K562 (cell line): ENCODE results near the gene RXFP3.

Source experiments
- ARID1B ChIP-seq: fragments of 450-650 bp; IDR thresholded peaks from 2 replicates; pipeline ENCODE4 v1.6.1; 2016; ENCODE audit warnings: antibody characterized with exemption, mild to moderate bottlenecking, inconsistent platforms
- BRCA1 ChIP-seq, 2 experiments: fragments of 450-650 bp in 1 of 2; sonication (generic) in 1 of 2; formaldehyde crosslinking in 1 of 2; IDR thresholded peaks; 2 replicates each; pipeline versions ENCODE4 v1.5.0 to v1.6.1; 2017 to 2020; ENCODE audit warnings: mild to moderate bottlenecking in 1 of 2, missing genetic modification reagents in 1 of 2
- CBX8 ChIP-seq: fragments of 200-600 bp; sonication (generic); IDR thresholded peaks from 2 replicates; pipeline ENCODE4 v1.6.1; 2012; ENCODE audit warnings: borderline replicate concordance, mixed run types, low read depth, mild to moderate bottlenecking, moderate library complexity, mixed read lengths, low read length, control low read depth, inconsistent platforms; ENCODE audit not compliant: poor library complexity, severe bottlenecking; ENCODE audit errors: extremely low read depth
- GABPB1 ChIP-seq: sonication (generic); formaldehyde crosslinking; IDR thresholded peaks from 2 replicates; pipeline ENCODE4 v1.8.0; 2022; ENCODE audit warnings: mild to moderate bottlenecking, missing genetic modification reagents
- HNRNPUL1 ChIP-seq: fragments of 200-400 bp; formaldehyde crosslinking; IDR thresholded peaks from 2 replicates; pipeline ENCODE4 v1.6.1; 2017; ENCODE audit warnings: low read length
- MTA3 ChIP-seq: fragments of 450-650 bp; formaldehyde crosslinking; IDR thresholded peaks from 2 replicates; pipeline ENCODE4 v1.6.1; 2017; ENCODE audit warnings: mild to moderate bottlenecking, borderline replicate concordance
- POLR2A ChIP-seq: fragments of 450-650 bp; conservative IDR thresholded peaks from 2 replicates; pipeline ENCODE4 v1.6.1; 2016
- SIRT6 ChIP-seq: IDR thresholded peaks from one replicate; pipeline ENCODE4 v1.6.1; 2012; ENCODE audit warnings: low read depth, mild to moderate bottlenecking, control low read depth, inconsistent platforms, low read length, moderate library complexity
- TAF1 ChIP-seq: IDR thresholded peaks from 2 replicates; pipeline ENCODE4 v1.6.1; 2011; ENCODE audit warnings: mild to moderate bottlenecking, low read length, moderate library complexity; ENCODE audit not compliant: insufficient read depth, control insufficient read depth, severe bottlenecking; ENCODE audit errors: extremely low read depth
- TCF3 ChIP-seq: sonication (generic); formaldehyde crosslinking; IDR thresholded peaks from 2 replicates; pipeline ENCODE4 v1.4.0; 2020; ENCODE audit warnings: mild to moderate bottlenecking, missing genetic modification reagents
- TF ChIP-seq, protein P1 (sequence below), 3 experiments: IDR thresholded peaks in 2 of 3; conservative IDR thresholded peaks in 1 of 3; 2 replicates each; pipeline ENCODE4 v1.5.1; 2011 to 2012; ENCODE audit warnings: low read length in 3 of 3, mild to moderate bottlenecking in 3 of 3, control low read depth in 2 of 3, improper control_type of control experiment in 1 of 3, inconsistent platforms in 1 of 3, low read depth in 1 of 3, mixed read lengths in 1 of 3, moderate library complexity in 1 of 3; ENCODE audit not compliant: insufficient read depth in 2 of 3
- TF ChIP-seq, protein P2 (sequence below): fragments of 250-450 bp; sonication (Bioruptor Pico); IDR thresholded peaks from 2 replicates; pipeline ENCODE4 v1.8.0; 2022; ENCODE audit warnings: inconsistent platforms
- TF ChIP-seq, protein P3 (sequence below): fragments of 250-450 bp; sonication (Bioruptor Pico); IDR thresholded peaks from 2 replicates; pipeline ENCODE4 v1.5.0; 2021; ENCODE audit warnings: mild to moderate bottlenecking, borderline replicate concordance

DNA sequence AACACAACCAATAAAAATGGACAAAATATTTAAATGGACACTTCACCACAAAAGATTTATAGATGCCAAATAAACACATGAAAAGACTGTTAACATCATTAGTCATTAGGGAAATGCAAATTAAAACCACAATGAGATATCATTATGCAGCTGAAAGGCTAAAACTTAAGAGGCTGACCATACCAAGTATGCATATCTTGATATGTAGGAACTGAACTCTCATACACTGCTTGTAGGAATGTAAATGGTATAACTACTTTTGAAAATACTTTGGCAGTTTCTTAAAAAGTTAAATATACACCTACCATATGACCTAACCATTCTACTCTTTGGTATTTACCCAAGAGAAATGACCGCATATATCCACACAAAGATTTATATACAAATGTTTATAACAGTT lies 30.8 kb upstream of the RXFP3 start:
- TF ChIP-seq POLR2A, result no peak
- TF ChIP-seq, protein P1, sequence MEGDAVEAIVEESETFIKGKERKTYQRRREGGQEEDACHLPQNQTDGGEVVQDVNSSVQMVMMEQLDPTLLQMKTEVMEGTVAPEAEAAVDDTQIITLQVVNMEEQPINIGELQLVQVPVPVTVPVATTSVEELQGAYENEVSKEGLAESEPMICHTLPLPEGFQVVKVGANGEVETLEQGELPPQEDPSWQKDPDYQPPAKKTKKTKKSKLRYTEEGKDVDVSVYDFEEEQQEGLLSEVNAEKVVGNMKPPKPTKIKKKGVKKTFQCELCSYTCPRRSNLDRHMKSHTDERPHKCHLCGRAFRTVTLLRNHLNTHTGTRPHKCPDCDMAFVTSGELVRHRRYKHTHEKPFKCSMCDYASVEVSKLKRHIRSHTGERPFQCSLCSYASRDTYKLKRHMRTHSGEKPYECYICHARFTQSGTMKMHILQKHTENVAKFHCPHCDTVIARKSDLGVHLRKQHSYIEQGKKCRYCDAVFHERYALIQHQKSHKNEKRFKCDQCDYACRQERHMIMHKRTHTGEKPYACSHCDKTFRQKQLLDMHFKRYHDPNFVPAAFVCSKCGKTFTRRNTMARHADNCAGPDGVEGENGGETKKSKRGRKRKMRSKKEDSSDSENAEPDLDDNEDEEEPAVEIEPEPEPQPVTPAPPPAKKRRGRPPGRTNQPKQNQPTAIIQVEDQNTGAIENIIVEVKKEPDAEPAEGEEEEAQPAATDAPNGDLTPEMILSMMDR (IDR thresholded peaks at IDR 0.05 in 2 of 3, conservative IDR thresholded peaks at IDR 0.05 in 1 of 3; ENCODE audit: insufficient read depth in 2 of 3, low read depth in 1 of 3, low read length in 3 of 3), result no peak
- no peak for TF ChIP-seq CBX8
- no peak for TF ChIP-seq TCF3 (CRISPR knock-in tag)
- TF ChIP-seq TAF1, result no peak
- TF ChIP-seq, protein P2, sequence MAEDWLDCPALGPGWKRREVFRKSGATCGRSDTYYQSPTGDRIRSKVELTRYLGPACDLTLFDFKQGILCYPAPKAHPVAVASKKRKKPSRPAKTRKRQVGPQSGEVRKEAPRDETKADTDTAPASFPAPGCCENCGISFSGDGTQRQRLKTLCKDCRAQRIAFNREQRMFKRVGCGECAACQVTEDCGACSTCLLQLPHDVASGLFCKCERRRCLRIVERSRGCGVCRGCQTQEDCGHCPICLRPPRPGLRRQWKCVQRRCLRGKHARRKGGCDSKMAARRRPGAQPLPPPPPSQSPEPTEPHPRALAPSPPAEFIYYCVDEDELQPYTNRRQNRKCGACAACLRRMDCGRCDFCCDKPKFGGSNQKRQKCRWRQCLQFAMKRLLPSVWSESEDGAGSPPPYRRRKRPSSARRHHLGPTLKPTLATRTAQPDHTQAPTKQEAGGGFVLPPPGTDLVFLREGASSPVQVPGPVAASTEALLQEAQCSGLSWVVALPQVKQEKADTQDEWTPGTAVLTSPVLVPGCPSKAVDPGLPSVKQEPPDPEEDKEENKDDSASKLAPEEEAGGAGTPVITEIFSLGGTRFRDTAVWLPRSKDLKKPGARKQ (CRISPR knock-in tag), result no peak
- TF ChIP-seq HNRNPUL1, result no peak
- TF ChIP-seq GABPB1 (CRISPR knock-in tag), result no peak
- TF ChIP-seq, protein P3, sequence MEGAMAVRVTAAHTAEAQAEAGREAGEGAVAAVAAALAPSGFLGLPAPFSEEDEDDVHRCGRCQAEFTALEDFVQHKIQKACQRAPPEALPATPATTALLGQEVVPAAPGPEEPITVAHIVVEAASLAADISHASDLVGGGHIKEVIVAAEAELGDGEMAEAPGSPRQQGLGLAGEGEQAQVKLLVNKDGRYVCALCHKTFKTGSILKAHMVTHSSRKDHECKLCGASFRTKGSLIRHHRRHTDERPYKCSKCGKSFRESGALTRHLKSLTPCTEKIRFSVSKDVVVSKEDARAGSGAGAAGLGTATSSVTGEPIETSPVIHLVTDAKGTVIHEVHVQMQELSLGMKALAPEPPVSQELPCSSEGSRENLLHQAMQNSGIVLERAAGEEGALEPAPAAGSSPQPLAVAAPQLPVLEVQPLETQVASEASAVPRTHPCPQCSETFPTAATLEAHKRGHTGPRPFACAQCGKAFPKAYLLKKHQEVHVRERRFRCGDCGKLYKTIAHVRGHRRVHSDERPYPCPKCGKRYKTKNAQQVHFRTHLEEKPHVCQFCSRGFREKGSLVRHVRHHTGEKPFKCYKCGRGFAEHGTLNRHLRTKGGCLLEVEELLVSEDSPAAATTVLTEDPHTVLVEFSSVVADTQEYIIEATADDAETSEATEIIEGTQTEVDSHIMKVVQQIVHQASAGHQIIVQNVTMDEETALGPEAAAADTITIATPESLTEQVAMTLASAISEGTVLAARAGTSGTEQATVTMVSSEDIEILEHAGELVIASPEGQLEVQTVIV (CRISPR knock-in tag), result no peak
- TF ChIP-seq MTA3, result no peak
- no peak for TF ChIP-seq BRCA1 (IDR thresholded peaks at IDR 0.05)
- TF ChIP-seq BRCA1 (CRISPR knock-in tag; IDR thresholded peaks at IDR 0.05), result no peak
- TF ChIP-seq SIRT6, result no peak
- no peak for TF ChIP-seq ARID1B
